Suprapubic skin (tissue), 3 donors: ENCODE data around the gene SGF29.

Experiments used
- CTCF ChIP-seq, 2 donors: fragments of 200-600 bp in 1 of 2; fragments of 450-650 bp in 1 of 2; sonication (generic) in 1 of 2; IDR thresholded peaks; one replicate each; pipeline ENCODE4 v1.5.1; 2016 to 2019; ENCODE audit warnings: antibody characterized with exemption in 2 of 2, mild to moderate bottlenecking in 1 of 2, moderate library complexity in 1 of 2
- POLR2A ChIP-seq, 2 donors: fragments of 450-650 bp; IDR thresholded peaks; one replicate each; pipeline ENCODE4 v1.6.1; 2017; ENCODE audit warnings: antibody characterized with exemption in 2 of 2, mild to moderate bottlenecking in 2 of 2, moderate library complexity in 2 of 2

- TF ChIP-seq CTCF (IDR thresholded peaks at IDR 0.05): no peak
- no peak for TF ChIP-seq POLR2A (IDR thresholded peaks at IDR 0.05)
Measured at GRCh38 chr16:28542646-28543045, 11.1 kb upstream of the SGF29 start.
